ENCODE measurements around the gene RWDD4.
A peak's percentile ranks its signal among the peaks of the same experiment; 100 is the strongest.

The RWDD4 gene

GRCh38 chr4:183659872-183660242 lies 872 bp upstream of the RWDD4 start:
- H3K4me3 ChIP-seq (ENCODE audit: low read depth, low read length): peak overlapping the region; percentile 71
- peak overlapping the region; percentile 53 for H3K27ac ChIP-seq
- no peak overlapping the region for H3K9ac ChIP-seq
- no peaks in the 10 kb centered on the region for H3K9me3 ChIP-seq (ENCODE audit: control insufficient read depth, low read length)
- peak overlapping the region; percentile 89 for H2AFZ ChIP-seq
- no peak for TF ChIP-seq CTCF (IDR thresholded peaks at IDR 0.05)
- H3K36me3 ChIP-seq (ENCODE audit: control insufficient read depth, insufficient read depth, low read length): no peaks in the 10 kb centered on the region
- peak overlapping the region; percentile 60 for H3K4me2 ChIP-seq (ENCODE audit: low read length)
- H3K4me1 ChIP-seq: no peaks in the 10 kb centered on the region
- no peaks in the 10 kb centered on the region for H3K27me3 ChIP-seq (ENCODE audit: control insufficient read depth, insufficient read depth, low read length)
- no peaks in the 10 kb centered on the region for H3K79me2 ChIP-seq

- Histone ChIP-seq H2AFZ (peak overlapping the region; percentile 89), H3K27me3 (ENCODE audit: control insufficient read depth, insufficient read depth, low read length) (no peaks in the 10 kb centered on the region), H3K36me3 (ENCODE audit: control insufficient read depth, insufficient read depth, low read length) (no peaks in the 10 kb centered on the region), H3K4me2 (ENCODE audit: low read length) (peak overlapping the region; percentile 77), H3K79me2 (no peaks in the 10 kb centered on the region), H3K4me3 (ENCODE audit: low read depth, low read length) (peak overlapping the region; percentile 71), H3K27ac (peak overlapping the region; percentile 53), H3K9me3 (ENCODE audit: control insufficient read depth, low read length) (no peaks in the 10 kb centered on the region), H3K4me1 (no peaks in the 10 kb centered on the region), H3K9ac (no peak overlapping the region)
- no peak for TF ChIP-seq CTCF (IDR thresholded peaks at IDR 0.05)
Observed at GRCh38 chr4:183658362-183659028, 490 bp downstream of the RWDD4 start.

- no peaks in the 10 kb centered on the region for H3K79me2 ChIP-seq
- no peaks in the 10 kb centered on the region for H3K27me3 ChIP-seq (ENCODE audit: control insufficient read depth, insufficient read depth, low read length)
- no peaks in the 10 kb centered on the region for H3K9me3 ChIP-seq (ENCODE audit: control insufficient read depth, low read length)
- no peak overlapping the region for H3K27ac ChIP-seq
- H2AFZ ChIP-seq: no peak overlapping the region
- no peak for TF ChIP-seq CTCF (IDR thresholded peaks at IDR 0.05)
- H3K9ac ChIP-seq: no peak overlapping the region
- H3K4me1 ChIP-seq: no peaks in the 10 kb centered on the region
- H3K4me3 ChIP-seq (ENCODE audit: low read depth, low read length): no peak overlapping the region
- H3K36me3 ChIP-seq (ENCODE audit: control insufficient read depth, insufficient read depth, low read length): no peaks in the 10 kb centered on the region
- no peak overlapping the region for H3K4me2 ChIP-seq (ENCODE audit: low read length)
Observed at GRCh38 chr4:183657564-183657963, 1.4 kb downstream of the RWDD4 start.

GRCh38 chr4:183645326-183645725 lies 13.7 kb downstream of the RWDD4 start:
- H3K27me3 ChIP-seq (ENCODE audit: control insufficient read depth, insufficient read depth, low read length): no peaks in the 10 kb centered on the region
- H3K36me3 ChIP-seq (ENCODE audit: control insufficient read depth, insufficient read depth, low read length): no peaks in the 10 kb centered on the region
- no peaks in the 10 kb centered on the region for H3K9me3 ChIP-seq (ENCODE audit: control insufficient read depth, low read length)
- H3K79me2 ChIP-seq: no peaks in the 10 kb centered on the region
- H2AFZ ChIP-seq: no peak overlapping the region
- no peak overlapping the region for H3K9ac ChIP-seq
- no peak overlapping the region for H3K4me3 ChIP-seq (ENCODE audit: low read depth, low read length)
- H3K4me1 ChIP-seq: no peaks in the 10 kb centered on the region
- no peak overlapping the region for H3K27ac ChIP-seq
- H3K4me2 ChIP-seq (ENCODE audit: low read length): no peak overlapping the region
- TF ChIP-seq CTCF (IDR thresholded peaks at IDR 0.05): no peak

- Histone ChIP-seq H3K4me1 (no peaks in the 10 kb centered on the region), H3K4me3 (ENCODE audit: low read depth, low read length) (no peak overlapping the region), H3K36me3 (ENCODE audit: control insufficient read depth, insufficient read depth, low read length) (no peaks in the 10 kb centered on the region), H3K9me3 (ENCODE audit: control insufficient read depth, low read length) (no peaks in the 10 kb centered on the region), H3K4me2 (ENCODE audit: low read length) (no peak overlapping the region), H3K9ac (no peak overlapping the region), H2AFZ (no peak overlapping the region), H3K27ac (no peak overlapping the region), H3K79me2 (no peaks in the 10 kb centered on the region), H3K27me3 (ENCODE audit: control insufficient read depth, insufficient read depth, low read length) (no peaks in the 10 kb centered on the region)
- no peak for TF ChIP-seq CTCF (IDR thresholded peaks at IDR 0.05)
Observed at GRCh38 chr4:183639291-183639690, 19.7 kb downstream of the RWDD4 start.
